Thyroid gland (tissue), 4 donors: ENCODE measurements around the gene HAO2.

ENCODE experiments used
- CTCF ChIP-seq, 6 experiments: fragments of 200-600 bp in 3 of 6; fragments of 450-650 bp in 3 of 6; sonication (generic) in 3 of 6; IDR thresholded peaks; one replicate each; pipeline ENCODE4 v1.5.1; 2016 to 2019; ENCODE audit warnings: antibody characterized with exemption in 6 of 6, mild to moderate bottlenecking in 2 of 6, inconsistent platforms in 1 of 6, moderate library complexity in 1 of 6
- POLR2A ChIP-seq, 2 donors: fragments of 450-650 bp; IDR thresholded peaks; one replicate each; pipeline ENCODE4 v1.6.1; 2017; ENCODE audit warnings: antibody characterized with exemption in 2 of 2, mild to moderate bottlenecking in 2 of 2, moderate library complexity in 1 of 2

- TF ChIP-seq CTCF (IDR thresholded peaks at IDR 0.05), result peak; percentile 81 to 99 (median 87)
- no peak for TF ChIP-seq POLR2A (IDR thresholded peaks at IDR 0.05)
Observed at GRCh38 chr1:119367432-119368124, 1.0 kb upstream of the HAO2 start.
